HUES6 (cell line): ENCODE results near the gene CDK14.

Experiments
- H3K27ac ChIP-seq: 2 replicates; pipeline ENCODE4 v1.7.0; 2013; ENCODE audit warnings: low read depth, mild to moderate bottlenecking, low read length, inconsistent platforms
- H3K27me3 ChIP-seq: 2 replicates; pipeline ENCODE4 v1.6.1; 2013; ENCODE audit warnings: low read length; ENCODE audit not compliant: control insufficient read depth, insufficient read depth
- H3K36me3 ChIP-seq: 2 replicates; pipeline ENCODE4 v1.6.1; 2013; ENCODE audit warnings: low read length; ENCODE audit not compliant: control insufficient read depth, insufficient read depth
- H3K4me1 ChIP-seq: 2 replicates; pipeline ENCODE4 v1.6.1; 2013; ENCODE audit warnings: low read length; ENCODE audit not compliant: control insufficient read depth, insufficient read depth
- H3K4me3 ChIP-seq: 2 replicates; pipeline ENCODE4 v1.5.1; 2013; ENCODE audit warnings: low read depth, low read length
- H3K9ac ChIP-seq: one replicate; pipeline ENCODE4 v1.6.1; 2013; ENCODE audit warnings: mild to moderate bottlenecking, low read length
- H3K9me3 ChIP-seq: 2 replicates; pipeline ENCODE4 v1.6.1; 2013; ENCODE audit warnings: low read depth, low read length; ENCODE audit not compliant: control insufficient read depth, insufficient read depth

The CDK14 gene

DNA sequence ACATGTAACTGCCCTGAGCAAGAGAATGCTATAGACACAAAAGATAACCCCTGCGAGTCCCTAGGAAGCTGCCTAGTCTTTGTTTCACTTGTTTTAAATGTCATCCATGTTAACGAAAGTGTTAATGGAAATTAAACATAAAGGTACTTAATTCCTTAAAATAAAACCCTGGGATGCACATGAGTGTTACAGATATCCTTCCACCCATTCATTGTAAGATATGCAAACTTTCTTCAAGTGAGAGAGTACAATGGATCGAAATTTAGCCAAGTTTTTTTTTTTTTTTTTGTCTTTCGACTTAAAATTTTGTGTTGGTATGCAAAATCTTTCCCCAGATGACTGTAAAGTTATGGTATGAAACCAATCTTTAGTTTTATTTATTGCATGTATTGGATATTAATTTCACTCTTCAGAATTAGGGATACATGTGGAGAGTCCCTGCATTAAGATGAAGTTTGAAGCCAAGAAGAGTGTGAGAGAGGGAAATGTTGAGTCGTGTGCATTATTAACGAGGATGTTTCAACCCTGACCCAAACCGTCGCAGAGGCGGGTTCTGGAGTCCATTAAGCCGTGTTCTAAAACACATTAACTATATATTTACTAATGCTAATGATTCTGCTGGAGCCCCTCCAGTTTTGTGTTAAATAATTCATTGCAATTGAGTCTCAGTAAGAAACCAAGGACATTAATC, 1.6 kb downstream of the CDK14 start:
- no peak overlapping the region for H3K27ac ChIP-seq
- H3K4me3 ChIP-seq, result peak overlapping the region; percentile 81

DNA sequence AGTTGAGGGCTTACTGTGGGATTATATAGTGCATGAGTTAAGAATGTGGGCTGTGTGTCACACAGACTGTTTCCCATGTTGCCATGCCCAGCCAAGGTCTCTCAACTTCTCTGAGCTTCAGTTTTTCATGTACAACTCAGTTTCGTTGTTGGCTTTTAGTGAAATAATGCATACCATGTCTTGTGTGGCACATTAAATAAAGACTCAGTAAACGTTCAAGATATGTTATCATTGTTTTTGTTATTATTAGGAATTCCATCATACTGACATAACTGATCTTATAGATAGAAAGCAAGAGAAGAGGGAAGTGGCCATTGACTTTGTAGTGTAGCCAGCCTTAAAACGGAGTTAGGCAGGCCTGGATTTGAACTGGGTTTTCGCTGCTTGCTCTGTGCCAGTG, 2.9 kb downstream of the CDK14 start:
- no peak overlapping the region for H3K4me3 ChIP-seq
- H3K9ac ChIP-seq, result no peak overlapping the region
- no peak overlapping the region for H3K27ac ChIP-seq

More for the DNA sequence above, 1.6 kb downstream of the CDK14 start:
- Histone ChIP-seq H3K4me1 (peaks cover 27% of the 10 kb centered on the region), H3K9ac (peak overlapping the region; percentile 90), H3K36me3 (no peaks in the 10 kb centered on the region), H3K27me3 (peaks cover 2% of the 10 kb centered on the region; the same call in 1 of the 2 replicates), H3K9me3 (no peaks in the 10 kb centered on the region)

DNA sequence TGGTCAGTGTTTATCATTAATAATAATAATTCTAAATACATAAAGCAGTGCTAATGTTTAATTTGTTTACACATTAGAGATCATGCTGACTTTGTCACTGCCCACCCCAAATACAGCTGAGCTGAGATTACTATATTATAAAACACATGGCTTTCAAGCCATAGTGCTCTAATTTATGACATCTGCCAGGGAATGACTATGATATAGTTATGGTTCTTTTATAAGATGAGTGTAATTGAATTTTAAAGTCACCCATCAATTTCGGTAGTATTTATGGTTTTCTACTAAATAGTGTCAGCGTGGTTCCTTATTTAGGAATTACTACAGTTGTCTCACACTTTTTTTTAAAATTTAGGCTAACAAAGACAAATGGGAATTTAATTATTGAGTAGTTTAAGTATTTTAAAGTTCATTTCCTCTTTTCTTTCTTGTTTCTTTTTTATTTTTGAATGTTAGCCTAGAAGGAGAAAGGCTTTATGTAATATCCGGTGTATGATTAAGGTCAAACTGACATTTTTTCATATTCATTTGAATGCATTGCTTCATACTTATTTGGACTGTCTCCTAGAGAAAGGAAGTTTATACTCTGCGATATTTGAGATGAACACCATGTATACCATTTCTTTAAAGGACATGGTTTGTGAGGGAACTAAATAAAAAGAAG, 3.9 kb downstream of the CDK14 start:
- Histone ChIP-seq H3K4me3 (no peak overlapping the region), H3K36me3 (no peaks in the 10 kb centered on the region), H3K9me3 (no peaks in the 10 kb centered on the region), H3K27ac (no peak overlapping the region), H3K4me1 (peaks cover 27% of the 10 kb centered on the region), H3K9ac (no peak overlapping the region), H3K27me3 (peaks cover 2% of the 10 kb centered on the region; the same call in 1 of the 2 replicates)

More for the DNA sequence above, 2.9 kb downstream of the CDK14 start:
- no peaks in the 10 kb centered on the region for H3K36me3 ChIP-seq
- no peaks in the 10 kb centered on the region for H3K9me3 ChIP-seq
- H3K27me3 ChIP-seq, result peaks cover 2% of the 10 kb centered on the region; the same call in 1 of the 2 replicates
- peaks cover 27% of the 10 kb centered on the region for H3K4me1 ChIP-seq

- Histone ChIP-seq H3K27me3 (no peaks in the 10 kb centered on the region), H3K4me3 (no peak overlapping the region), H3K4me1 (peaks cover 24% of the 10 kb centered on the region), H3K36me3 (no peaks in the 10 kb centered on the region), H3K27ac (no peak overlapping the region), H3K9me3 (no peaks in the 10 kb centered on the region), H3K9ac (no peak overlapping the region)
These were observed 6.2 kb downstream of the CDK14 start for GRCh38 chr7:90602303-90602702.

GRCh38 chr7:90603346-90603745, 7.2 kb downstream of the CDK14 start:
- Histone ChIP-seq H3K4me3 (no peak overlapping the region), H3K27me3 (no peaks in the 10 kb centered on the region), H3K9ac (no peak overlapping the region), H3K36me3 (no peaks in the 10 kb centered on the region), H3K27ac (no peak overlapping the region), H3K9me3 (no peaks in the 10 kb centered on the region), H3K4me1 (peaks cover 14% of the 10 kb centered on the region)

- H3K27ac ChIP-seq, result no peak overlapping the region
These were observed 8.3 kb downstream of the CDK14 start for GRCh38 chr7:90604383-90604782.

DNA sequence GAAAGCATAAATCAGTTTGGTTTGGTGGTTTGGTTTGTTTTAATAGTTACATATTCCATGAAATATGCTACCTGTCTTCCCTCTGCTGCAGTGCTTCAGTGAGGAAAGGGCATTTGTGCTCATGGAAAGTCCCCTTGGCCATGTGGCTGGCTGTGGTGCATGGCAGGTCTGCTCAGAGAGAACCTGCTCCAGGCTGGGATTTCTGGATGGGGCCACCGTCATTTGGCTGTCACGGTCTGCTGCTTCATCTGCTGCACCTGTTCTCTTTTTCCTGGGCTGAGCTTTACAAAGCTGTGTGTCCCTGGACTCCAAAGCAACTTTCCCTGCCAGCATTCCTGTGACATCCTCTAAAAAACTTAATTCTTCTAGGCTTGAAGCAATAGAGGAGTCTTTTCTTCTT, 8.9 kb downstream of the CDK14 start:
- H3K9me3 ChIP-seq, result no peaks in the 10 kb centered on the region
- no peaks in the 10 kb centered on the region for H3K27me3 ChIP-seq
- H3K27ac ChIP-seq, result no peak overlapping the region
- no peaks in the 10 kb centered on the region for H3K36me3 ChIP-seq
- no peak overlapping the region for H3K9ac ChIP-seq
- H3K4me1 ChIP-seq, result peaks cover 11% of the 10 kb centered on the region; the same call in 1 of the 2 replicates
- H3K4me3 ChIP-seq, result no peak overlapping the region

More at GRCh38 chr7:90604383-90604782, 8.3 kb downstream of the CDK14 start:
- H3K27me3 ChIP-seq, result no peaks in the 10 kb centered on the region
- H3K9ac ChIP-seq, result no peak overlapping the region
- no peak overlapping the region for H3K4me3 ChIP-seq
- no peaks in the 10 kb centered on the region for H3K36me3 ChIP-seq
- peaks cover 11% of the 10 kb centered on the region; the same call in 1 of the 2 replicates for H3K4me1 ChIP-seq
- no peaks in the 10 kb centered on the region for H3K9me3 ChIP-seq

DNA sequence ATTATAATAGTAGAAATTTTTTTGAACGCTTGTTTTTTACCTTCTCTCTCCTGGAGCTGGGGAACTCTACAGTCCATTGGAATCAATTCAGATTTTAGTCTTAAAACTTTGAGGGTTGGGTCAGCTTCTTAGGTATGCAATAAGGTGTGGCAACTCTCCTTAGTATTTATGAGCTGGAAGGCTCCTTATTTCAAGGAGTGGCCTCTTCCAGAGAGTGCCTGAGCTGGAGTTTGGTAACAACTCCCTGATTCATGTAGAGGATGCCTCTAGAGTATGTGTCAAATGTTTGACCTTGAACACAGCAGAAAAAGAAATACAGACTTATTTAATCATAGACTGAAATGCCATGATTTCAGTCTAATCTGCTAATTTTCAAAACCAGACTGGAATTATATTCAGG, 11.1 kb downstream of the CDK14 start:
- Histone ChIP-seq H3K27ac (no peak overlapping the region), H3K27me3 (no peaks in the 10 kb centered on the region), H3K9me3 (no peaks in the 10 kb centered on the region), H3K9ac (no peak overlapping the region), H3K4me3 (no peak overlapping the region), H3K36me3 (no peaks in the 10 kb centered on the region), H3K4me1 (no peaks in the 10 kb centered on the region)

DNA sequence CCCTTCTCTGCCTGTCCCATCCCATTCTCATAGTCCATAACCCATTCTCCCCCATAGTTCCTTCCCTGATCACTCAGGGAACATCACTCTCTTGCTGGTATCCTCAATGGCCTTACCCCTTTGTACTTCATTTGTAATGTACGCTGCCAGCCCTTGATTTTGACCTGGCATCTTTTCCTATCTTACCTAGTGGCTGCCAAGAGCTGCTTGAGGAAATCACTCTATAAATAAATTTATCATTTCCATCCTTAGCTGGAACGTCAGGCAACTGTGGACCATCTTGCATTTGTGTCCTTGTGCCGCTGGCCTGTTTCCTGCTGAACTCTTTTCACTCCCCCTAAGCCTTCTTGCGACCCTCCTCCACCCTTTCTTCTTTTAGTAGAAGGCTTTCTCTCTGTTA, 14.0 kb downstream of the CDK14 start:
- H3K36me3 ChIP-seq, result no peaks in the 10 kb centered on the region
- no peak overlapping the region for H3K4me3 ChIP-seq
- no peaks in the 10 kb centered on the region for H3K9me3 ChIP-seq
- H3K27me3 ChIP-seq, result no peaks in the 10 kb centered on the region
- H3K9ac ChIP-seq, result no peak overlapping the region
- no peak overlapping the region for H3K27ac ChIP-seq
- H3K4me1 ChIP-seq, result no peaks in the 10 kb centered on the region

- Histone ChIP-seq H3K4me3 (no peak overlapping the region), H3K9me3 (no peaks in the 10 kb centered on the region), H3K27me3 (no peaks in the 10 kb centered on the region), H3K9ac (no peak overlapping the region), H3K27ac (no peak overlapping the region), H3K4me1 (no peaks in the 10 kb centered on the region), H3K36me3 (no peaks in the 10 kb centered on the region)
These were observed 15.0 kb downstream of the CDK14 start for GRCh38 chr7:90611115-90611514.

DNA sequence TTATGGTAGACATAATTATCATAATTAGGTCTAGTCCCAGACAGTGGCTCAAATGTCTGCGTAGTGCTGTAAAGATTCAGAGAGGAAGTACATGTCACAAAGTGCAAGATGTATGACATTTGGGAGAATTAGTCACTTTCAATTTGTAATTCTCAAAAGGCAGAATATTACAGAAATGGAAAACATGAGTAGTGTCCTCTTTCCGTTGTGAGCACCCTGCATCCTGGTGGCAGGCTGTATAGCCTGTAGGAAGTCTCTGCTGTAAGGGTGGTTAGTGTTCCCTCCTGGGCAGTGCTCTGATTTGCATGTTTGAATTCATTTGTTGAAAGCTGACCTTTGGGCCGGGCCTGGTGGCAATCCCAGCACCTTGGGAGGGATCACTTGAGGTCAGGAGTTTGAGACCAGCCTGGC, 17.0 kb downstream of the CDK14 start:
- H3K4me3 ChIP-seq, result no peak overlapping the region
- H3K36me3 ChIP-seq, result no peaks in the 10 kb centered on the region
- H3K9me3 ChIP-seq, result no peaks in the 10 kb centered on the region
- H3K27ac ChIP-seq, result no peak overlapping the region
- H3K27me3 ChIP-seq, result no peaks in the 10 kb centered on the region
- peaks cover 6% of the 10 kb centered on the region; the same call in 1 of the 2 replicates for H3K4me1 ChIP-seq
- H3K9ac ChIP-seq, result no peak overlapping the region
